AG04449 (cell line): Measurements from ENCODE around the gene COL6A1.

ENCODE experiments used
- CTCF ChIA-PET: fragments of 350-600 bp; formaldehyde crosslinking; extraction: SDS; loops from one replicate; lab custom pipeline; 2021; ENCODE audit warnings: antibody characterized with exemption; lab: Yijun Ruan, JAX
- POLR2A ChIA-PET: fragments of 400-600, 350-600 bp; formaldehyde crosslinking; extraction: SDS; loops from one replicate; lab custom pipeline; 2020; ENCODE audit warnings: antibody characterized with exemption, inconsistent platforms; lab: Yijun Ruan, JAX
- DNase-seq: peaks from one replicate; pipeline ENCODE4 v3.0.0-alpha.2; 2010; ENCODE audit warnings: low read depth, low spot score
- H3K4me3 ChIP-seq: 2 replicates; pipeline ENCODE4 v1.5.1; 2011; ENCODE audit warnings: low read depth, mild to moderate bottlenecking, control low read depth, low read length
- TF ChIP-seq, protein P1 (sequence below): IDR thresholded peaks from one replicate; pipeline ENCODE4 v1.5.1; 2011; ENCODE audit warnings: mild to moderate bottlenecking, moderate library complexity, low read length, control low read depth, inconsistent platforms; ENCODE audit not compliant: insufficient read depth; ENCODE audit errors: missing control alignments

Gene COL6A1

DNA sequence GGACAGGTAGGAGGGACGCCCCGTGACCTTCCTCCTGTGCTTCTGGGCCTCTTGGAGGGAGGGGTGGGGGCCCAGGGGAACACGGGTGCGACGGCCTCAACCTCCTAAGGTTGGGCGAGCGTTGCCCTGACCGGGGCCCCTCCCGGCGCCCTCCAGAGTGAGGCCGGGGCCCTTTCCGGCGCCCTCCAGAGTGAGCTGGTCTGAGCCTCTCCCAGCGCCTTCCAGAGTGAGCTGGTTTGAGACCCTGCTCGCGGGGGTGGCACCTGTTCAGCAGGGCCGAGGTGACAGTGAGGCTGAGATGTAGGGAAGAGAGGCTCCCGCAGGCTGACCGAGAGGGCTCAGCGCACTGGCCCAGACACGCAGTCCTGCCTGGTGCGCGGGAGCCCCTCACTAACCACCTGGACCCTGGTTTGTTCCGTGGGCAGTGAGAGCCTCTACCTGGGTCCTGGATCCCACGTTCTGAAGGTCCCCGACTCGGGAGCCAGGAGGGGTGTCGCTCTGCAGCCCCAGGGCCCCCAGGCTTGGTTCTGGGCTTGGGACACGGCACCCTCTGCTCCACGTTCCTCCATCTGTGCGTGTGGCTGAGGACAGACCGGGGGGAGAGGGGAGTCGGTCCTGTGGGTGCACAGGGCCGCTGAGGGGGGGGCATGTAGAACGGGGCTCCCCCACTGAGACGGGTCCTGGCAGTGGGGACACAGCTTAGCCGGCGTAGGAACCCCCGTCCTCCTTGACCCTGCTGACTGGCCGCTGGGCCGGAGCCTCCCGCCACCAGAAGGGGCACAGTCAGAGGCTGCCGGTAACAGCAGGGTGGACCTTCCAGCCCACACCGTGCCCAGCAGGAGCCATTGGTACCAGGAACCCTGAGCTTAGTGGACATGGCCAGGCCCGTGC, 1.4 kb downstream of the COL6A1 start:
- CTCF ChIA-PET: interaction anchor here (1.3 to 2.4 kb wide), 3 partner anchors 115 to 160 kb away, joined by 3 to 5 read pairs (median 4); partner anchors contain the start of gene COL6A2

DNA sequence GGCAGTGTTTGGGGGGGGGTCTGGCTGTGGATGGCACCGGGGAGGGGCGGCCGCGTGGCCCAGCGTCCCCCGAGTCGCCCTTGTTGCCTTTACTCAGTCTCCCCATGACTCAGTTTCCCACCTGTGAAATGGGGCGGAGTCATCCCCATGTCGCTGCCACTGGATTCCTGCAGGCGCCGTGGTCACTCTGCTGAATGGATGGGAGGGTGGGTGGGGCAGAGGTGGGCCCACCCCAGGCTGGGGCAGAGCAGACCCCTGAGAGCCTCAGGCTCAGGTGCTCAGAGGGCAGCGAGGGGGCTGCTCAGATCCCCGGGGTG, 2.0 kb downstream of the COL6A1 start:
- DNase-seq: no peak
- H3K4me3 ChIP-seq: peak overlapping the region; percentile 84
- CTCF ChIA-PET: interaction anchor here (1.3 to 2.4 kb wide), 3 partner anchors 114 to 160 kb away, joined by 3 to 5 read pairs (median 4); partner anchors contain the start of gene COL6A2
- POLR2A ChIA-PET: interaction anchor here (1.2 to 3.1 kb wide), 3 partner anchors 11 to 109 kb away, joined by 3 to 21 read pairs (median 9); no protein-coding TSS in a partner anchor
- TF ChIP-seq, protein P1, sequence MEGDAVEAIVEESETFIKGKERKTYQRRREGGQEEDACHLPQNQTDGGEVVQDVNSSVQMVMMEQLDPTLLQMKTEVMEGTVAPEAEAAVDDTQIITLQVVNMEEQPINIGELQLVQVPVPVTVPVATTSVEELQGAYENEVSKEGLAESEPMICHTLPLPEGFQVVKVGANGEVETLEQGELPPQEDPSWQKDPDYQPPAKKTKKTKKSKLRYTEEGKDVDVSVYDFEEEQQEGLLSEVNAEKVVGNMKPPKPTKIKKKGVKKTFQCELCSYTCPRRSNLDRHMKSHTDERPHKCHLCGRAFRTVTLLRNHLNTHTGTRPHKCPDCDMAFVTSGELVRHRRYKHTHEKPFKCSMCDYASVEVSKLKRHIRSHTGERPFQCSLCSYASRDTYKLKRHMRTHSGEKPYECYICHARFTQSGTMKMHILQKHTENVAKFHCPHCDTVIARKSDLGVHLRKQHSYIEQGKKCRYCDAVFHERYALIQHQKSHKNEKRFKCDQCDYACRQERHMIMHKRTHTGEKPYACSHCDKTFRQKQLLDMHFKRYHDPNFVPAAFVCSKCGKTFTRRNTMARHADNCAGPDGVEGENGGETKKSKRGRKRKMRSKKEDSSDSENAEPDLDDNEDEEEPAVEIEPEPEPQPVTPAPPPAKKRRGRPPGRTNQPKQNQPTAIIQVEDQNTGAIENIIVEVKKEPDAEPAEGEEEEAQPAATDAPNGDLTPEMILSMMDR: no peak

More for the DNA sequence above, 1.4 kb downstream of the COL6A1 start:
- H3K4me3 ChIP-seq: peak overlapping the region; percentile 84
- TF ChIP-seq, protein P1: peak; percentile 0
- POLR2A ChIA-PET: interaction anchor here (1.1 to 3.1 kb wide), 9 partner anchors 9 to 146 kb away, joined by 3 to 21 read pairs (median 9); no protein-coding TSS in a partner anchor
- no peak for DNase-seq

DNA sequence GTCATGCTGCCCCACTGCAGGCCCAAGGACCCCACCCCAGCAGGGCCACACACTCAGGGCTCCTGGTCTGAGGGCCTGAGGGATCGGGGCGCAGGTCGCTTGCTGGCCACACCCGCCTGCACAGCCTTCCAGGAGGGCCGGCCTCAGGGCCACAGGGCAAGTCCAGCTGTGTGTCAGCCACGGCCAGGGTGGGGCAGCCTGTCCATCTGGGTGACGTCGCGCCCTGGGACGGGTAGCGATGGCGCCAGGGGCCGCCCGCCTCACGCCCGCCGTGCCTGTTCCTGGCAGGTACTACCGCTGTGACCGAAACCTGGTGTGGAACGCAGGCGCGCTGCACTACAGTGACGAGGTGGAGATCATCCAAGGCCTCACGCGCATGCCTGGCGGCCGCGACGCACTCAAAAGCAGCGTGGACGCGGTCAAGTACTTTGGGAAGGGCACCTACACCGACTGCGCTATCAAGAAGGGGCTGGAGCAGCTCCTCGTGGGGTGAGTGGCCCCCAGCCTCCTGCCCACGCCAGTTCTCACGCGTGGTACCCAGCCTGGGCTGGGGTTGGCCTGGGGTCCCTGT, 2.5 kb downstream of the COL6A1 start:
- TF ChIP-seq, protein P1: no peak
- ChIA-PET CTCF (interaction anchor here (1.3 kb wide), 1 partner anchor 114 kb away, joined by 3 read pairs; the partner anchor contains the start of gene COL6A2), POLR2A (interaction anchor here (1.2 to 3.1 kb wide), 2 partner anchors 44 to 108 kb away, joined by 3 to 9 read pairs; no protein-coding TSS in a partner anchor)
- DNase-seq: no peak
- peak overlapping the region; percentile 84 for H3K4me3 ChIP-seq

DNA sequence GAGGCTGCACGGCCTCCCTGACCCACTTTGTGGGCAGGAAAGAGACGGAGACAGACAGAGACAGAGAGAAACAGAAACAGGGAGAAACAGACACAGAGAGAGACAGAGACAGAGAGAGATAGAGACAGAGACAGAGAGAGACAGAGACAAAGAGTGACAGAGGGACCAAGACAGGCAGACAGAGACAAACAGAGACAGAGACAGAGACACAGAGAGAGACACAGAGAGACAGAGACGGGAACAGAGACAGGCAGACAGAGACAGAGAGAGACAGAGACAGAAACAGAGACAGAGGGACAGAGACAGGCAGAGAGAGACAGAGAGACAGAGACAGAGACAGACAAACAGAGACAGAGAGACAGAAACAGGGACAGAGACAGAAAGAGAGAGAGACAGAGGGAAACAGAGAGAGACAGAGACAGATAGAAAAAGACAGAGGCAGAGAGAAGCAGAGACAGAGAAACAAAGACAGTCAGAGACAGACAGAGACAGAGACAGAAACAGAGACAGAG, 3.1 kb downstream of the COL6A1 start:
- CTCF ChIA-PET: no interaction called here
- DNase-seq: no peak
- POLR2A ChIA-PET: no interaction called here
- H3K4me3 ChIP-seq: peak overlapping the region; percentile 84
- TF ChIP-seq, protein P1: no peak

DNA sequence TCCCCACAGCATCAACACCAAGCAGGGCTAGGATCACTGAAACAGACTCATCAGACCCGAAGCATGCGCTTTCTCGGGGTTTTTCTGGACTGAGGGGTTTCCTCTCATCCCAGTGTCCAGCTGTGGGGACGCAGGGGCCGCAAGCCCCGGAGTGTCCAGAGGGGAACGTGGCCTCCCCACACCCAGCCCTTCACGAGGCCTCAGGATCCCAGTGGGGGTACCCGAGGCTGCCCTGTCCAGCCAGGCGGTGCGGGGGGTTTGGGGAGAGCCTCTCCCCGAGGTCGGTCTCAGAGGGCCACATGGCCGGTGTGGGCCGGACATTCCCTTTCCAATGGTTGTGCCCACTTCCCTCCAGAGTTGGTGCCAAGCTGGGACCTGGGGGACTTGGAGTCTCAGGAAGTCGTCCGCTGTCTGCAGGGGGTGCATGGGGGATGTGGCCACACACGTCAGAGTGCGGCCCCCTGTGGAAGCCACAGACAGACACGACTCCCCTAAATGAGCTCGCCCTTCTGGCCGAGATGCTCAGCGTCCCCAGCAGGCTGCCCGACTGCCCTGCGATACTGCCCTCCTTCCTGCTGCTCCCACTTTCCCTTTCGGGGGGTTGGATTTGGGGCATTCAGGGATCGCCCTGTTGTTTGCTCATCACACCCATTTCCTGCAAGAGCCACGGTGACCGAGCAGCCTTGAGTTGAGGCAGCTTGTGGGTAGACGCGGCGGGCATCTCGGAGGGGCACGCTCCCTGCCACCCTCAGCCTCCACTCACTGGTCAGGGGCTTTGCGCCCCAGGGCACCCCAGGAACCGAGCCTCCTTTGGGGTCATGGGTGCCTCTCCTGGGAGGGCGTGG, 4.1 kb downstream of the COL6A1 start:
- ChIA-PET CTCF (no interaction called here), POLR2A (interaction anchor here (0.7 kb wide), 1 partner anchor 12 kb away, joined by 3 read pairs; no protein-coding TSS in a partner anchor)
- TF ChIP-seq, protein P1: no peak
- peak overlapping the region; percentile 27 for H3K4me3 ChIP-seq
- DNase-seq: no peak
